GM11168 (cell line): ENCODE data around the gene PASD1.

ENCODE experiments used
- in situ Hi-C: fragments of 300-500 bp; cut with MboI; formaldehyde crosslinking; loops from one replicate; pipeline ENCODE4 v1.12.0; 2022; ENCODE audit warnings: low sequenced_read_pairs; ENCODE audit not compliant: unreplicated experiment

Gene PASD1

DNA sequence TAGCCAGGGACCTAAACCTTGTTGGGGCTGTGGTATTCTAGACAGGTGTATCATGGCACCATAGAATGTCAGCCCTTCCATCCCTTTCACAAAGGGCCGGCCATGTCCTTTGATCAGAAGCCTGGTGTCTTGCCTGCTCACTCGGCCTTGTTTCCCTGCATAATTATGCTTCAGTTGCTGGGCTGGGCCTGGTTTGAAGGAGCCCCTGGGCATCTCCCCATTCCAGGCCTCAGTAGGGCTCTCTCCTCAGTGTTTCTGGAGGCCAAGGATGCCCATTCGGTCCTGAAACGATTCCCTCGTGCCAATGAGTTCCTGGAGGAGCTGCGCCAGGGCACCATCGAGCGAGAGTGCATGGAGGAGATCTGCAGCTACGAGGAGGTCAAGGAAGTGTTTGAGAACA, 136.3 kb downstream of the PASD1 start:
- in situ Hi-C loops: no loop called here

DNA sequence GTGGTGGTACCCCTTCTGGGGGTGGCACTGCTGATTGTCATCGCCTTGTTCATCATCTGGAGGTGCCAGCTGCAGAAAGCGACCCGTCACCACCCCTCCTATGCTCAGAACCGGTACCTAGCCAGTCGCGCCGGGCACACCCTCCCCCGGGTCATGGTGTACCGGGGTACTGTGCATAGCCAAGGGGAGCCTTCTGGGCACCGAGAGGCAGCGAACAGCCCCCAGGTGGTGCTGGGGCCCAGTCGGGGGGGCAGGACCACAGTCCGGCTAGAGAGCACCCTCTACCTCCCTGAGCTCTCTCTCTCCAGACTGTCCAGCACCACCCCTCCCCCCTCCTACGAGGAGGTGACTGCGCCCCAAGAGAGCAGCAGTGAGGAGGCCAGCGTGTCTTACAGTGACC, 137.1 kb downstream of the PASD1 start:
- in situ Hi-C loops: no loop called here

DNA sequence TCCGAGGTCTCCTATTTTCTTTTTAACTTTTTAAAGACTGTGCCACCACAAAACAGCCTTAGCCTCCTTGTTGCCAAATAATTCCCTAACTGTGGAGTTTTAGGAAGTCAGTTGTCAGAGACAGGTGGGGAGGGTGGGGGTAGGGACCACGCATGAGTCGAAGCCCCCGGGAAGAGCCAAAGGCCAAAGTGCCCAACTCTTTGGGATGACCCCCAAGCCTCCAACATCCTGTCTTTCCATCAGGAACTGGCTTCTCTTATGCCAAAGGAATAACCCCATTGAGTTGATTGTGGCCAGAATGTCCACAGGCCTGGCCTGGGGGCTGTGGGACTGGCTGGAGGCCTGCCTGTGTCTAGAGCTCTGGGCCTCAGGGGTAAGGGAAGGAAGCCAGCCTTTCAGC, 137.6 kb downstream of the PASD1 start:
- in situ Hi-C loops: no loop called here

DNA sequence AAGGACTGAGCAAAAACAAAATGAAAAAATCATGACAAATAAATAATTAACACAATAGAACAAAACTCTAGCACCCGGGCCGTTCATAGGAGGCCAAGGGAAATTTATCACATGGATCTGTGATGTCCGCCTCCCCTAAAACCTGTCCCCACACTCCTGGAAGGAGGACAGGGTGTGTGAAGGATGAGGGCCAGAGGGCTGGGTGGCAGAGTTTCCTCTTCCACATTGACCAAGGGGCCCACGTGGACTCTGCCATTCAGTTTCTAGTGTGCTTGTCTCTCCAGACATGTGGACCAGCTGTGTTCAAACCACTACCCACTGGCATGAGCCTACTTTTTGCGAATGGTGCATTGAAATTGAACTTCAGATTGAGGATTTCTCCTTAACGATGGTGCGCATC, 138.1 kb downstream of the PASD1 start:
- in situ Hi-C loops: no loop called here

DNA sequence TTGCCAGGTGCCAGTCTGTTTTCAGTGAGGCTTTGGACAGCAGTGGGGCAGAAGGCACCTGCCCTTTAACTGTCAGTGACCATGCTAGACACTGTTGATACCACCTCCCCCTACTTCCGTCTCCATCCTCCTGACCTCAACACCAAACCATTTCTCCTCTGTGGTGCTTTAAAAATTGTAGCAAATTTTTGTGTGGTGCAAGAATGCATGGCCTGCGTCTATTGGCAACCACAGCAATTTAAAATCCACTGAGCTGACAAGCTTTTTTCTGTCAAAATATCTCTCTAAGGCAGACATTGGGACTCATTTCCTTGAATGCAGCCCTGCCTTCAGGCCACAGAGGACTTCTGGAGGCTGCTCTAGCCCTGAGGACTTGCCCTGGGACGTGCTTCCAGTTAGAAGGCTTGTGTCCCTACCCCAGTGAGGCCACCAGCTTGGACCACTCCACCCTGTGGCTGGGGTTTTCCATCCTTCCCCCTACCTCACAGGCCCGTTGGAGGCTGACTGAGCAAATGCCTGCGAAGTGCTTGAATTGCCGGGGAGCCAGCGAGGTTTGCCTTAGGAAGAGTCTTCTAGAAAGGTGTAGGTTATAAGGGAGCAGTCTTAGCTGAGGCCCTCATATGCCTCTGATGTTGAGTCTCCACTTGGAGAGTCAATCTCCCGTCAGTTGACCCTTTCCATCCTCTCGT, 138.7 kb downstream of the PASD1 start:
- in situ Hi-C loops: no loop called here

DNA sequence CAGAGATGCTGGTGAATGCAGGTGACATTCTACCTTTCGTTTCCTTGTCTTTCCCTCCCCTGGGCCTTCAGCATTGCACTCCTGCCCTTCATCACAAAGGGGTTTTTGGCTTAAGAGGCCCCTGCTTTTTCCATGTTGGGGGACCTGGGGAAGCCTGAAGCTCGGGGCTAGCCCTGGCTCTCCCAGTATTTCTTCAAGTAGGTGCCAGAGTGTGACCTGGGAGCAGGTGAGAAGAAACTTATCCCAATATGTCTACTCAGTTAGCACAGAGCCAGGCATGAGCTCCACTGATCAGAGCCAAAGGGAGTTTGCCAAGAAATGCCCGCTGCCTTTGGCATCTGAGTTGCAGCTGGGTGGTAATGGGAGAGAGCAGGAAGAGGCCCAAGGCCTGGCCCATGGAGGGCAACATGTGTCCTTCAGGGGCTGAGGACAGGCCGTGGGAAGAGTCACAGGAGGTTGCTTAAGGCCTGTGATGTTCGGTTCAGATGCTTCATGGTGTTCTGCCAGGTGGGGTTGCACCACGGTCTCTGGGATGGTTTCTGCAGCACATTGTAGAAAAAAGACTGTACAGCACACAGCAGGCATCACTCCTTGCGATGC, 139.4 kb downstream of the PASD1 start:
- in situ Hi-C loops: no loop called here

DNA sequence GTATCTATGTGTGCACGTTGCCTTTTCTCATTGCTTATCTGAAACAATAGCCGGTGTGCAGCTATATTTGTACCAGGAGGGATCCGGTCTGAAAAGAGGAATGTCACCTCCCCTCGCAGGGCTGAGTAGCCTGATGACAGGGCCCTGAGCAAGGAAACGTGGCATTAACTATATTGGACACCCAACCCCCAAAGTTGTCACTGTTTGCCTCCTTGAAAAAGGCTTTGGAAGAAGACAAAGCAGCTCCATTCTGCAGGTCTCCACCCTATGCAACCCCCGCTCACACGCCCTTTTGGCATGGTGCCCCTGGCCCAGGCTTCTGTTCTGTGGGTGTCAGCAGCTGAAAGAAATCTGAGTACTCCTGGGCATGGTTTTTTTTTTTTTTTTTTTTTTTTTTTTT, 140.0 kb downstream of the PASD1 start:
- in situ Hi-C loops: no loop called here

DNA sequence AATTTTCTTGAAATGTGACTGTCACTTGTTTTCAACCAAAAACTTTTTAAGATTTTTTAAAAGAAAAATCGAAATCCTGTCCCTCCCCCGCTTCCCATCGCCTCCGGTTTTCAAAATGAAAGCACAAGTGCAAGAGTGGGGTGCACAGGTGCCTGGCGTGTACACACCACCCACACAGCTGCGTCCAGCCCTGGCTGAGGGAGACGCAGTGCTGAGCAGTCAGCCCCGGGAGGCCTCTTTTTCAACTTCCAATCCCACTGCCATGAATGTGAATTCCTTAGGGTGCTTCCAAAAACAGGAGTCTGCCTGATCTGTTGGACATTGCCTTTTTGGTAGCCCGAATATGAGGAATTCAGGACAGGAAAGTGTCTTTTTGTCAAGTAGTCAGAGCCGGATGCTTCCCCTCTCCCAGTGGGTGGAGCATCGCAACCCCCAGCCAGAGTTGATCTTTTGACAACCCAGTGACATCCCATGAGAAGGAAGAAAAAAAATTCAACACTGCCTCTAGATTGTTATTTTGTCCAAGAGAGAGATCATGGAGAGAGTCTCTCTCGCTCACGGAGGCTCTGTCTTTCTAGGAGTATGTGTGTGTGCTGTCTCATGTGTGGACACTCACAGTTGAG, 140.7 kb downstream of the PASD1 start:
- in situ Hi-C loops: no loop called here

DNA sequence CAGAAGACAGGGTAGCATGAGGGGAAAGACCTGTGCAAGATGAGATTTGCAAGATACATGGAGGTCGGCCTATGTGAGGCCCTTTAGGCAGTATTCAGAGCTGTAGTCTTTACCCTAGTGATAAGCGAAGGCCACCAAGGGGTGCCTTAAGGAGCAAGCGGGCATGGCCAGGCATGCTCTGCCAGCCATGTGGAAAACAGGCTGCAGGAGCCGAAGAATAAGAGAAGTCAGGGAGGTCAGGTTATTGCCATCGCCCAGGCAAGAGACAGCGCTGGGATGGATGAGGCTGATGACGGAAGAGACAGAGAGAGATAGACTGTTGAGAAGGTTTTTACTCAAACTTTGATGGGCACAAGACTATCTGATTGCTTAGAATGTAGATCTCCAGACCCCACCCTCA, 145.3 kb downstream of the PASD1 start:
- in situ Hi-C loops: no loop called here

DNA sequence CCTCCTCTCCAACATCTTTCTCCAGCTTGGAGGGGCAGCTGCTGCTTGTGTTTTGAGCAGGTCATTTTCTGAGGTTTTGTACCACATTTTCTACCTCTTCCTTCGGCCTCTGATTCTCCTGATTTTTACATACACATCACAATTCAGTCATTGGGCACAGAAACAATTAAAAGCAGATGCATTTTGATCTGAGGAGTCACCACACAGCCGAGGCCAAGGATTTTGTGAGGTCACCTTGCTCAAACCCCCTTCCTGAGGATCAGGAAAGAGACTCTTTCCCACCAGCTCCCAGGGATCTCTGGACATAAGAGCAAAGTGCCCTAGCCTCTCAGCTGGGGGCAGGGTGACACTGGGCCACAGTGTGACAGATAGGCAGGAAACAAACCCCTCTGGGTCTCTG, 147.0 kb downstream of the PASD1 start:
- in situ Hi-C loops: no loop called here

DNA sequence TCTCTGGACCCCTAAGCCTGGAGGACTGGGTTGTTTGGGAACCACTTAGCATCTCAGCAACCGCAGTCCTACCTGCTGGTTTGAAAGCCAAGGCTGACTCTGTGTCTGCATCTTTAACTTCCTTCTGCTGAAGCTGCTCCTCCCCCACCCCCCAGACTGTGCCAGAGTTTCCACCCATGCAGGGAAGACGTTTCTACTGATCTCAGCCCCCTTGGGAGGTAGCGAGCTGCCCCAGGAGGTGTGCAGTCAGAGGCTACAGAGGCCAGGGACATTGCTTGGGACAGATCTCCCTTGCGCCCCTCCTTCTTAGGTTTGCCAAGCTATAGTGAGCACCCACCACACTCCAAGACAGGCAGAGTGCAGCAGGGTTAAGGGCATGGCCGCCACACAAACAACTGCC, 147.7 kb downstream of the PASD1 start:
- in situ Hi-C loops: no loop called here

DNA sequence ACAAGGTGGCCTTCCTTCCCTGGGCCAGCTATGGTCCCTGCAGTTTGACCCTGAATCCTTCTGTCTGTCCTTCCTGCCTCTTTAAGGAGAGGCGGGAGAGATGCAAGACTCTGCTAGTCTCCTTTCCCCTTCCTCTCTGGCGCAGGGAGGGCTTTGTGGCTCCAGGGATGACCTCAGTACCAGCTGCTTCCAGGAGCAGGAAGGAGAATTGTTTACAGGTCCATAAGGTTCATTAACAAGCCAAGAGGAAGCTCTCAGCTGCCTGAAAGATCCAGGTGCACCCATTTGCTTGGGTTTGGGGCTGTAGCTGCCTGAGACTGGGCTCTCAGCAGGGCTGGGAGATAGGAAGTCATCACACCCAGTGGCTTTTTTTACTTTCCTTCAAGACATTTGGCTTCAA, 148.3 kb downstream of the PASD1 start:
- in situ Hi-C loops: no loop called here

DNA sequence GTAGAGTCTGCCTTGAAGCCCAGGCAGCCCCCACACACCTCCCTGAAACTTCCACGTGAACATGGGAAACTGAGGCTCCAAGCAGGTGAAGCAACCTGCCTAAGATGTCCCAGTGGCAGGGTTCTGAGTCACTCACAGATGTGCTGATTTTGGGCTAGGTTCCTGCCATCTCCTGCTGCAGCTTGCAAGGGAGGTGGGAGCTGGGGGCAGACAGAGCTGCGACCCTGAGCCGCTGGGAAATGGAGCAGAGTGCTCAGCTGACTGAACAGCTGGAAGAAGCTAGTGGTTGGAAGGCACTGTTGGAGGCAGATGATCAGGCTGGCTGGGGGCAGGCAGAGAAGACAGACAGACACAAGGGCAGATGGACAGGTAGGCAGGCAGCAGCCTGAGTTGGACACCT, 148.8 kb downstream of the PASD1 start:
- in situ Hi-C loops: no loop called here

DNA sequence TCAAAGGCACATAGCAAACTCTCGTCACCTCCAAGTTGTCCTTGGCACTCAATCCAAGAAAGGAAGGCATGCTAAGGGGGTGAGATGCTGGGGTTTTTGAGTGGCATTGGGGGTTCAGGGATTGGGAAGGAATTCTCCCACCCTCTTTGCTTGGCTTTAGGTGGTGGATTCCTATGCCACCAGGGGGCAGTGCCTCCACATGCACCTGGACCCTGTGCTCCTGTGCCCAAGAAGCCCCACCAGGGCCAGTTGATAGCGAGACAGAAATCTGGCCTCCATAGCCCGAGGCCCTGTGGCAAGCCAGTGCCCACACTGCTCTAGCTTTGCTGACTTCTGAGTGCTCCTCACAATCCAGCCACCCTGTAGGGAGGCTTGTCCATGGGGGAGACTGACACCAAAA, 150.4 kb downstream of the PASD1 start:
- in situ Hi-C loops: no loop called here

DNA sequence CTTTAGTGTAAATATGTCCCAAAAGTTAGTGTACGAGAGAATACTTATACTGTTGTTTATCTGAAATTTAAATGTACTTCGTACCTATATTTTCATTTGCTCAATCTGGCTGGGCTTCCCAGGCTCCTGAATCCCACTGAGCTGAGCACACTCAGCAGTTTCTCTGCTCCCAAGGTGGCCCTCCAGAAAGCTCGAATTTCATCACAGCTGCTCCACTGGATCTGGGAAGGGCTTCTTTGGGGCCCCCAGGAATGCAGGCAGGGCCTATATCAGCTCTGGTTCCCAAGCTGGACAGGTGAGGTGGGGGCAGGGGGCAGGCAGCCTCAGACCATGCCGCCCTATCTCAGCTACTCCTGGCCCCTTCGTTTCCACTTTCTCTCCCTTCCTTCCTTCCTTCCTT, 150.9 kb downstream of the PASD1 start:
- in situ Hi-C loops: no loop called here

DNA sequence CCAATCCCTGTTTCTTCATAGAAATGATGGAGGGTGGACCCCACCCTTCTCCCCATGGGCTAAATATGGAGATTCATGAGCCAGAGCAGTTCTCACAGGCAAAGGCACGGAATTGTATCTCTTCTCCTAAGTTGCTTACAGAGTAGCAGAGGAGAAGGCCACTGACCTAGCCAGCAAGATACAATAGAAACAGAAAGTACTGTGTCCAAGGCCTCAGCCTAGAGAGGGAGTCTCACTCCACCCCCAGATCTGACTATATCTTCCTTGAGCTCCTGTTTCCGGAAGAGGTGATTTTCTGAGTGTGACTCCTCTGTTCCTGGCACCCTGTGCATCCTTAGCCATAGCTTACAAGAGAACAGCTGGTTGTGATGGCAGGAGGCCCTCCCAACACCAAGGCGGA, 152.3 kb downstream of the PASD1 start, which contains the start of gene FATE1:
TSS of gene FATE1 (plus strand) at position 284 of the 400 bp plus-strand sequence. CDS start at position 369, 85 bp downstream.
- in situ Hi-C loops: no loop called here

DNA sequence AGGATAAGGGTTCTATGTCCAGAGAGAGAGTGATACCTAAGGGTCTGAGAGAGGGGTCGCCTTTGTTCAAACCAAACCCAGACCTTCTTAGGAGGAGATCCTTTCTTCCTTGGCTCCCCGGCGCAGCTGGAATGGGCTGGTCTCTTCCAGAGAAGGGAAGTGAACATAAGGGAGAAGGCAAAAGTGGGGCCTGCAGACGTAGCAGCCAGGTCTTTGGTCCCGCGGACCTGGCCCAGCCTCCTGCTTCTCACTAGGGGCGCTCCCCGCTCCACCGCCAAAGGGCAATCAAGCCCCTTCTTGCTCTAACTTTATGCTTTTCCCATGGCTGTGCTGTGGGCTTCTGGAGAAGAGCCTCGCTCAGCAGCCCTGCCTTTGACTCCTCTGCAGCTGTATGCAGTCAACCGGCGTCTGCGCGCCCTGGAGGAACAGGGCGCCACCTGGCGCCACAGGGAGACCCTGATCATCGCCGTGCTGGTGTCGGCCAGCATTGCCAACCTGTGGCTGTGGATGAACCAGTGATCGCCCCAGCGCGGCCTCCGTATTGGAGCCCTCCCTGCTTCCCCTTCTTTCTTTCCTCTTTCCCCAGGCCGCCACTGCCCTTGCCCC, 158.9 kb downstream of the PASD1 start:
- in situ Hi-C loops: no loop called here

DNA sequence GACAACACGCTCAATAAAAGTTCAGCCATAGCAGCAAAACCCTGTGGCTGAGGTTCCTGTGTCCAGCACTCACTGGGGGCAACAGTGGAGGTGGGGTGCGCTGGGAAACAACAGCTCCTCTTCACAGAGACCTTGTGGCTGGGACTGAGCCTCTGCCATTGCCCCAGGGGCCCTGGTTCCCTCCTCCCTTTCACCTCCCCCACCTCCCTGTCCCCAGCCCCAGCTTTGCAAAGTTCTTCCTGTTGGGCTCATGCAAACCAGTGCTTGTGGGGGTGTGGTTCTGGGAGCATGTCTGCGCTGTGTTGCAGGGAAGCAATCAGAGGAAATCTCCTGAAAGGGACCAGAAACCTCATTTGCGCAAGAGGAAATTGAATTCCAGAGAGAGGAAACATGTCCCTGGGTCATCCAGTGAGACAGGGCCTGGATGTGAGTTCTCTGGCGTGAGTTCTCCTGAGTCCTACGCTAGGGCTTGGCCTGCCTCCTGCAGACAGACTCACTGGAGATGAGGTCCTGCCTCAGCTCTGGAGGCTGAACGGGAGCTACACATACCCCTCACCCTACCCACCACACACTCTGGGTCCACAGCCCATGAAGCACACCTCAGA, 159.8 kb downstream of the PASD1 start:
- in situ Hi-C loops: no loop called here

DNA sequence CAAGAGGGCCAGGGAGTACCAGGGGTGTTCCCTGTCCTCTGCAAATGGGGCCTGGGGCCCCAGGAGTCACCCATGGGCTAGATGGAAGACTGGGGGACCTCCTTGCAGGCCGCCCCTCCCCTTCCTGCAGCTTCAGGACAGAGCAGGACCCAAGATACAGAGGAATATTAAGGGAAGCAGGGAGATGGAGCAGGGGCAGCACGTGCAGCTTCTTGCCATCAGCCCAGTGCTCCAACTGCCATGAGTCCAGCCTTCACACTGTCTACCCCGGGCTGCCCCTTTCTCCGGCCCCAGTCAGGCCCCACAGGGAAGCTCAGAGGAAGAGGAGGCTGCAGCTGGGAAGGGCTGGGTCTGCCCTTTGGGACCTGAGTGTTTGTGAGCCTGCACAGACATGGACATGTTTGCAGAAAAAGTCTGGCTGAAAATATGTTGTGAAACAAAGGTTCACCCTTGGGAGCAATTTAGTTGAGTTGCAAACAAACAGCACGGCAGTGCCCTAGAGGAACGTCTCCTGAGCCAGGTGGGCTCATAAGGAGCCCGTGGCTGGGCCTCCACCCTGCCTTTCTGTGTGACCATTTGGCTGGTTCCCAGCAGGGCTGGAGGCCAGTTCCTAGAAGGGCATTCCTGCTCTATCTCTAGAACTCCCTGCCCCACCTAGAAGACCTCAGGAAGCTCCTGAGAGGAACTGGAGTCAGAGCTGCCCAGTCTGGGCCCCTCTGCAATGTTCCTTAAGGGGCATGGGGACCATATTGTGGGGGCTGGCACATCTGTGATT, 161.3 kb downstream of the PASD1 start:
- in situ Hi-C loops: no loop called here

DNA sequence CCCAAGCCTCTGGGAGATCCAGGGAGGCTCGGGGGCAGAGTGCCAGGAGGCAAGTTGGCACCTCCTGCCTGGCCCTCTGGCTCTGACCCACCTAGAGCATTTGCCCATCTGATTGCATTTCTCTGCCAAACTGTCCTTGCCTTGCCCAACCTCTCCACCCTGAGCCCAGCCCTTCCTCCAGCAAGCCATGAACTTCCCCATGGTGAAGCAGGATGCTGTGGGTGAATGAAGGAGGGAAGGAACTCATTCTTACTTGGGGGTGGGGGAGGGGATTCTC, 161.8 kb downstream of the PASD1 start:
- in situ Hi-C loops: no loop called here
